RWPE2 (cell line): Measurements from ENCODE around the gene TCF12.

Source experiments
- ATAC-seq: fragments of 200-7000 bp; cut with Tn5 transposase; 3 replicates; pipeline ENCODE4 v1.9.1; 2021; ENCODE audit warnings: low read depth
- DNase-seq: peaks from one replicate; pipeline ENCODE4 v3.0.0-alpha.2; 2020; ENCODE audit warnings: low spot score
- H3K27ac ChIP-seq: fragments of 450-650 bp; 2 replicates; pipeline ENCODE4 v1.5.1; 2017; ENCODE audit warnings: mild to moderate bottlenecking; ENCODE audit not compliant: poor library complexity, severe bottlenecking
- H3K27me3 ChIP-seq: fragments of 250-450 bp; sonication (Bioruptor Pico); 2 replicates; pipeline ENCODE4 v1.5.1; 2021; ENCODE audit warnings: mild to moderate bottlenecking, moderate library complexity; ENCODE audit not compliant: insufficient read depth, poor library complexity, severe bottlenecking
- H3K36me3 ChIP-seq: fragments of 250-450 bp; sonication (Bioruptor Pico); 2 replicates; pipeline ENCODE4 v1.5.1; 2020; ENCODE audit warnings: low read depth, mild to moderate bottlenecking, moderate library complexity
- H3K4me1 ChIP-seq: fragments of 250-450 bp; sonication (Bioruptor Pico); 2 replicates; pipeline ENCODE4 v1.5.1; 2021; ENCODE audit warnings: mild to moderate bottlenecking, moderate library complexity; ENCODE audit not compliant: insufficient read depth, poor library complexity, severe bottlenecking
- H3K4me3 ChIP-seq: fragments of 250-450 bp; sonication (Bioruptor Pico); 2 replicates; pipeline ENCODE4 v1.5.1; 2021; ENCODE audit warnings: mild to moderate bottlenecking, moderate library complexity; ENCODE audit not compliant: severe bottlenecking
- H3K9me3 ChIP-seq: fragments of 250-450 bp; sonication (Bioruptor Pico); 2 replicates; pipeline ENCODE4 v1.5.1; 2021; ENCODE audit warnings: mild to moderate bottlenecking, moderate library complexity; ENCODE audit not compliant: severe bottlenecking
- TF ChIP-seq, protein P1 (sequence below): fragments of 450-650 bp; IDR thresholded peaks from one replicate; pipeline ENCODE4 v1.5.1; 2017; ENCODE audit warnings: mild to moderate bottlenecking, moderate library complexity; ENCODE audit not compliant: poor library complexity, severe bottlenecking

Gene TCF12

DNA sequence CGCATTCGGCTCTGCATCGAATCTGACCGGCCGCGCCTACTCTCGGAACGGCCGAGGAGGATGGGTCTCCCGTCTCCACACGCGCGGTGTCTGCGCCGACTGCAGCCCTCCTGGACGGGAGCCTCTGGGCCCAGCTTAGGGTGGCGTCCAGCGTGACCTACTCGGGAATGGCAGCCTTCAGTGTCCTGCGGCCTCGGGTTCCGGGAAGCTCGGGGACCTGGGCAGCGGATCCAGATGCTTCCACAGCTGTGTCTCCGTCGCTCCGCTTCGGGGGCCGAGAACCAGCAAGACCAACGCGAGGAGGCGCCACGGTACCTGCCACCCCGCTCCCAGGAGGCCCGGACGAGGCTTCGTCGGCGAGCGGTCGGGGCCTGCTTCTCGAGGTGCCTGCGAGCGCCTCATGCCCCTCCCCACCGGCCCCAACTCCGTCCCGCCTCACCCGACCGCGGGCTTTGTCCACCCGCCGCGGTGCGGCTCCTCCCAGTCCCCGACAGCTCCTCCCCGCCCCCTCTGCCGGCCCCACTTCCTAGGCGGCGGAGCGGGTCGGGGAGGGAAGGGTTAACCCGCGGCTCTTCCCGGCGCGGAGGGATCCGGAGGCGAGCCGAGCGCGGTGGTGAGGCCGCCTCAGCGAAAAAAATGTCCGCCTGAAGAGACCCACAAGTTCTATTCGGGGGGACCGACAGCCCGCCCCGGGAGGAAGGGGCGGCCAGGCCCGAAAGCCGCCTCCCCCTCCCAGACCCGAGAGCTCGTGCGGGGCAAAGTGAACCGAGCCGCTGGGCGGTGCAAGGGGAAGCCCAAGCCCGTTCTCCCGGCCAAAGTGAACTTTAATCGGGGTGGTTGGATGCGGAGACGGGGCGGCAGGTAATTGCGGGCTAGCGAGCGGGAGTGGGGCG is at the start of gene TCF12:
TSS of gene TCF12 (plus strand) at position 599 of the 893 bp plus-strand sequence. CDS start 1,270 bp downstream, outside the sequence.
- Histone ChIP-seq H3K9me3 (no peaks in the 10 kb centered on the region), H3K36me3 (peaks cover 32% of the 10 kb centered on the region), H3K4me1 (peaks cover 33% of the 10 kb centered on the region), H3K27ac (peak within 1 kb of the TSS; percentile 77), H3K4me3 (peak within 1 kb of the TSS; percentile 82), H3K27me3 (no peaks in the 10 kb centered on the region)
- peak; percentile 97 for DNase-seq
- TF ChIP-seq, protein P1, sequence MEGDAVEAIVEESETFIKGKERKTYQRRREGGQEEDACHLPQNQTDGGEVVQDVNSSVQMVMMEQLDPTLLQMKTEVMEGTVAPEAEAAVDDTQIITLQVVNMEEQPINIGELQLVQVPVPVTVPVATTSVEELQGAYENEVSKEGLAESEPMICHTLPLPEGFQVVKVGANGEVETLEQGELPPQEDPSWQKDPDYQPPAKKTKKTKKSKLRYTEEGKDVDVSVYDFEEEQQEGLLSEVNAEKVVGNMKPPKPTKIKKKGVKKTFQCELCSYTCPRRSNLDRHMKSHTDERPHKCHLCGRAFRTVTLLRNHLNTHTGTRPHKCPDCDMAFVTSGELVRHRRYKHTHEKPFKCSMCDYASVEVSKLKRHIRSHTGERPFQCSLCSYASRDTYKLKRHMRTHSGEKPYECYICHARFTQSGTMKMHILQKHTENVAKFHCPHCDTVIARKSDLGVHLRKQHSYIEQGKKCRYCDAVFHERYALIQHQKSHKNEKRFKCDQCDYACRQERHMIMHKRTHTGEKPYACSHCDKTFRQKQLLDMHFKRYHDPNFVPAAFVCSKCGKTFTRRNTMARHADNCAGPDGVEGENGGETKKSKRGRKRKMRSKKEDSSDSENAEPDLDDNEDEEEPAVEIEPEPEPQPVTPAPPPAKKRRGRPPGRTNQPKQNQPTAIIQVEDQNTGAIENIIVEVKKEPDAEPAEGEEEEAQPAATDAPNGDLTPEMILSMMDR = peak; percentile 72
- ATAC-seq = peak; percentile 86

DNA sequence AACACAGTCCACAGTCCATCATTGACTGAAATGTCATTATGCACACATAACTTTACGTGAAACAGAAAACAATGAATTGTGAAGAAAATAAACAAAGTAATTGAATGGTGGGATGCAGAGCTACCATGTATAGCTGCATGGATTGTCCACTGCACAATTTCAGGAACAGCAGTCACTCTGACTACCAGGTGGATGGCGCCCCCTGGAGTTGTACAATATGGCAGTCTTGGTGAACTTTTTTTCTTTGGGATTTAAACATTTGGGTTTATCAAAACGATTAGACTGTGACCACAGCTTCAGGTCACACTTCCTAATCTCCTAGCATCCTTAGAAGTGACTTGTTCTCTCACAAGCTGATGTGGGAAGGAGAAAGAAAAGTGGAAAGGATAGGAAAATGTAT is 48.9 kb upstream of the TCF12 start:
- H3K27me3 ChIP-seq = no peaks in the 10 kb centered on the region

DNA sequence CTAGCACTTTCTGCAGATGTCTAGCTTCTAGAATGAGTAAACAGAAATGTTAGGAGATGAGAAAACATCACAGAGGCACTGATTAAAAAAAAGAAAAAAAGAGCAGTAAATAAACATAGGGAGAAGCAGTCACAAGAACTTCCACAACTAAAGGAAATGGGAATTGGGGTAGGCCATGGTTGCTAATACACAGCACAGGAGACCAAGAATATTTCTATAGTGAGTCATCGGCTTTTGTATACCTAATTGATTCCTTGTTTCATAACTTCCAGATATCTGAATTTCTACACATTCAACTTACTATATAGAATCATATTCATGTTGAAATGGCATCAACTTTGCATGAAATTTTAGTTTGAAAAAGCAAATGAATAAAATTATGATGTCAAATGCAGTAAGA is 47.3 kb upstream of the TCF12 start:
- Histone ChIP-seq H3K36me3 (no peaks in the 10 kb centered on the region), H3K9me3 (no peaks in the 10 kb centered on the region), H3K27me3 (no peaks in the 10 kb centered on the region), H3K4me3 (no peak overlapping the region), H3K4me1 (peaks cover 10% of the 10 kb centered on the region), H3K27ac (peak overlapping the region; percentile 15)
- DNase-seq (no peak), ATAC-seq (peak; percentile 96)
- TF ChIP-seq, protein P1 = no peak

More for the DNA sequence above, 48.9 kb upstream of the TCF12 start:
- Histone ChIP-seq H3K9me3 (no peaks in the 10 kb centered on the region), H3K4me3 (no peak overlapping the region), H3K4me1 (peaks cover 10% of the 10 kb centered on the region), H3K36me3 (no peaks in the 10 kb centered on the region), H3K27ac (no peak overlapping the region)
- TF ChIP-seq, protein P1 = peak; percentile 45
- DNase-seq = no peak
- ATAC-seq = no peak

DNA sequence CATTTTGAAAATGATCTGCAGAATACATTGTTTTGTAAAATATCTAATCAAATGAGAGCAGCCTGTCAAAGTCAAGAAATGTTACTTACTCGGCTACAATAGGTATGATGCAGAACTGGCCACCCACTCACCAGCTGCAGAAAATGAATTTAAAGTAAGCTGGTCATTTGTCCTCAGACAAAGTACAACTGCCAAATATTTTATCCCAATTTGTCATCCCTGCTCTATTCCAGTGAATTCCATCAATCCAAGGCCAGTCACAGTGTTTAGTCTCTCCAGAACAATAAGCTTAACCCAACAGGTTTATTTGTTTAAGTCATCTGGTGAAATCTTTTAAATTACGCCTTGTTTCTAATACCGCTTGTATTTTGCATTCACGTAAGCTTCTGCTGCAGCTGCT is 46.6 kb upstream of the TCF12 start:
- no peak for ATAC-seq
- peaks cover 10% of the 10 kb centered on the region for H3K4me1 ChIP-seq
- no peaks in the 10 kb centered on the region for H3K27me3 ChIP-seq
- no peak overlapping the region for H3K4me3 ChIP-seq
- no peaks in the 10 kb centered on the region for H3K9me3 ChIP-seq
- no peak overlapping the region for H3K27ac ChIP-seq
- TF ChIP-seq, protein P1 = no peak
- DNase-seq = no peak
- no peaks in the 10 kb centered on the region for H3K36me3 ChIP-seq
